ENCODE data around the gene ARHGEF4. TPM values are rescaled to one million over a fixed set of nuclear protein-coding genes. Genes with fewer than 3 reads are reported as not detected.

The ARHGEF4 gene
- 54.2 and 78.5 TPM in 2 replicates for total RNA-seq

GRCh38 chr2:130836501-130837174 lies at the start of gene ARHGEF4:
Gene ARHGEF4, plus strand, starts transcription at chr2:130836914. Its CDS starts 40 bp downstream, at chr2:130836954.

GRCh38 chr2:131093006-131093695 lies 256.4 kb downstream of the ARHGEF4 start, which contains the start of gene FAM168B:
Gene FAM168B, minus strand, starts transcription at chr2:131093460. Its CDS starts 10,814 bp downstream, at chr2:131082646.

Other genes starting within 250 kb of the ARHGEF4 start
- gene CFC1, start 237.3 kb upstream of the ARHGEF4 start, total RNA-seq, result not detected in 2 replicates
- not detected in 2 replicates for gene POTEJ, start 225.5 kb upstream of the ARHGEF4 start, total RNA-seq
- gene GPR148, start 107.8 kb upstream of the ARHGEF4 start, total RNA-seq, result not detected in 2 replicates
- not detected in 2 replicates for gene AMER3, start 81.4 kb upstream of the ARHGEF4 start, total RNA-seq